GM18951 (cell line): ENCODE measurements around the gene SMCO2.

ENCODE experiments used
- POLR2A ChIP-seq: IDR thresholded peaks from 4 replicates; pipeline ENCODE4 v1.6.1; 2011; ENCODE audit warnings: mild to moderate bottlenecking; ENCODE audit not compliant: insufficient read length, insufficient read depth; ENCODE audit errors: extremely low read depth
- in situ Hi-C: fragments of 300-500 bp; cut with MboI; formaldehyde crosslinking; loops from one replicate; pipeline ENCODE4 v1.12.0; 2022; ENCODE audit warnings: low sequenced_read_pairs, mixed read lengths, inconsistent platforms; ENCODE audit not compliant: unreplicated experiment

SMCO2 gene

DNA sequence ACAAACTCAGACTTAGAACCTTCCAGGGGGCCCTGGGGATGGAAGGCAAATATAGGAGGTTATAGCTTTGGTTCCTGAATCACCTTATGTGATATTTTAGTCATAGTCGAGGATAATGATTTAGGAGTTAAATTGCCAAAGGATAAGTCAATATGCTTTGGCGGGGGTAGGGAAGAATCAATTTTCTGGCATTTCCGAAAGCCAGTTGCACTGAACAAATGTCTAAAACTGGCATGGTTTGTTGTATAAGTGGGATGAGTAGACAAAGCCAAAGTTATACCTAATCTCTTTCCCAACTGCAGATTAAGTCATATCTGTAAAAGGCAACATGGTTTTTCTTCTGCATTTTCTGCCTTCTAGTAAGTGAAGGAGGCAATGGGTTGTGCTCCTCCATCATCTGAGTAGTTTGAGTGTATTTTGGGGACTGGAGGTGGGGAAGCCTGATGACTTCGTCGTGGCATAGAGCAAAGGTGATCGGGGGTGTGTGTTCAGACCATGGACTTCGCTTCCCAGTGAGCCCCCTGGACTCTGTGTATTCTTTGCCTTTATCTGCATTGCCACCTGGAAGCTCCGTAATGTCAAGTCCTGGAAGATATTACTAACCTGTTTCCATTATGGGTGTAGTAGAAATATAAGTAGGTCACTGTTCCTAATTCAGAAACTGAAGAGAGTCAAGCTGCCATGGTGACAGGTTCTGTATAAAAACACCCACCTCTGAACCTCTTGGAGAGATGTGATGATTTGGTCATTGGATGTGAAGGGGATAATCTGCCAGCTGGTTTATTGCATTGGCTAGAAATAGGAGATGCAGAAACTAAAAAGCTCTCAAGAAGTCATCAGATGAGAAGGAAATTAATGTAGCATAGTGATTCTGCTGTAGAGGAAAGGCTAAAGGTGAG, 102.0 kb downstream of the SMCO2 start:
- TF ChIP-seq POLR2A, result no peak
- in situ Hi-C loops, result no loop called here

DNA sequence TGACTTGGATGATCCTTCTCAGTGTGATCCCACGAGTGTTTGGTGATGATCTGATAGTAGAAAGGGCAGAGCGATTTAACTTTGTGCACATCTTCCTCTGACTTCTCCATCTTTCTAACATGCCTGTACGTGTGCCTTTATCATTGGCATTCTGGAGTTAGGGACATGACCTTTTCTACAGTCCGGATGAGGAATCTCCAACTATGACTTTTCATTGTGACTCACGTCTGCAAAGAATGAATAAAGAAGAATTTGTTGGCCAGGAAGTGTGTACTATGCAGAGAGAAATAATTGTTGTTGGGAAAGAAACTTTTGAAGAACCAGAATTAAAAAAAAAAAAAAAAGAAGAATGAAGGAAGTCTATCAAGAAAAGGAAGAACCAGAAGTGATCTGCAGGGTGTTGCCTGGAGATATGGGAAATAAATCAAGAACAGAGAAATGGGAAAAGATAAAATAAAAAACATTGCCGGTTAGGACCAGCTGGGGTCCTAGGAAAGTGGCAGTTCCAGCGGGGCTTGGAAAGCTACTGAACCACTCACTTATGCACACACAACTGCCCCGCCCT, 102.8 kb downstream of the SMCO2 start:
- no peak for TF ChIP-seq POLR2A
- in situ Hi-C loops, result no loop called here

DNA sequence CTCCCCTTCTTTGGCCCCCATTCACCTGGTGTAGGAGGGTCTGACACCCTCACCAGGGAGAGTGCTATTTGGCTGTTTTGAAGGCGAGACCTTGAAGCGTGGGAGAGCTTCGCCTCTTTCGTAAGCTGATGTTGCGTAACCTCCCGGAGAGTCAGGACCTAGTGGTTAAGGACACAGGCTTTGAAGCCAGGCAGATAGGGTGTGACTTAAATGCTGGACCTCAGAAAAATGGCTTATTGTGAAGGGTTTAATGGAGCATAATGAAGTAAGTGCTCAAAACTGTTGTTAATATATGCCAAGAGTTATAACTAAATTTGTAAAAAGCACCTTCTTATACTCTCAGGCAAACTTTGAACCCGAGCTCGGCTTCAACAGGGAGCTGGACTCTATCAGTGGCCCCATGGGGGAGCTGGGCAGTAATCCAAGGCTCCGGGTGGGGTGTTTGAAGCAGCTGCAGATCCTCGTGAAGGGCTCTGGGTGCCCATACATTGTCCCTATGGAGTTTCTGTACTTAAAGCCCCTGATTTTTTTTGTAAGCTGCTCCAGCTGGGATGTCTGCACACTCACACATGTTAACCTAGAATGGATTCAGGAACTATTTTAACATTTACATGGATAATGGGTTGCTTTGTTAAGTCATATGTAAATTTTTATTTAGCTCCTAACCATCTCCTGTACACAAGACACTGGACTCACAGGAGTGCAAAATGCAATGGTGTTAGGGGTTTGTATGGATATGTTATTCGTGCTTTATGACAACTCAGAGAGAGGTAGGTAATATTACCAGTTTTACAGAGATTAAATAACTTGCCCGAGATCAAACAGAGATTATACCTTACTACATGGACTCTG, 103.5 kb downstream of the SMCO2 start:
- in situ Hi-C loops, result no loop called here
- no peak for TF ChIP-seq POLR2A

DNA sequence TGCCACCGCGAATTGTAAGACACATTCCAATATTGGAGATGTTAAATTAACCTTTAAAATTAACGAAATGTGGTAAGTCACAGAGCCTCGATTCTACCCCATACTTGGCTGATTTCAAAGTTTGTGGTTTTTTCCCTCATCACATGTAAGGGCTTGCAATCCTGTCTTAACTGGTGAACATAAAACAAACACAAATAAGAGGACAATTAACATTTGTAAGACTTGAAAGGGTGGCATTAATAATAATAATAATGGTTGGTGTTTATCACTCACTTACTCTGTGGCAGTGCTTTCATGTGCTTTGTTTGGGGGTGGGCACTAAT, 104.1 kb downstream of the SMCO2 start:
- in situ Hi-C loops, result no loop called here
- TF ChIP-seq POLR2A, result no peak

DNA sequence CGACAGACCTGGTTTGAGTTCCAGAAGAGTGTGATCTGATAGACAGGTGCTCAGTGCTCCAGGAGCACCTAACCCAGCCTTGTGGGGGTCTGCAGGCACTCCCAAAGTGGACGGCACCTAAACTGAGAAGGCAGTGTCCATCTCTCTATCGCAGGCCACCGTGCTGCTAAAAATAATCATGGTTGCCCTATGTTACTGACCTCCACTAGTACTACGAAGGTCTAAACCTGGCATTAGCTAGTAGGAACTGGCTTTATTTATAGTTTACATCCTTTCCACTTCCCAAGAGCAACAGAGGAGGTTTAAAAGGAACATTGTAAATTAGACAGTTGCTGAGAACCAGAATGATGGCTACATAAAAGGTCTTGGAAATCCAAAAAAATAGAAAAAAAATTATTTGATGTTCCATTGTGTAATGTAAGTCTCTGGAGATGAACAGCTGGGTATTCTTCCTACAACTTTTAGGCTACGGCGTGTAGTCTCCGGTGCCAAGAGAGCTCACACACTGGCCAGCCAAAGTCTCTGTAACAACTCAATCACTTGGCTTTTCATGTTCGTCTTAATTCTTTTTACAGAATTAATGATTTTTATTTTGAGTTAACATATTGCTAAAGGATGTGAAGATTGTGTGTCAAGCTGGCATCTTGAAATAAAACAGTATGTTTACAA, 104.8 kb downstream of the SMCO2 start:
- in situ Hi-C loops, result no loop called here
- TF ChIP-seq POLR2A, result no peak
